Activated CD4-positive, alpha-beta memory T cell treated with anti-CD3 and anti-CD28 coated beads, Interleukin-2, amount 10 ng/mL, durations not matched to agents 7 days and 5 days (primary cell): ENCODE data around the gene IRS1. TPM values are rescaled to one million over a fixed set of nuclear protein-coding genes. Genes with fewer than 3 reads are reported as not detected.
"Not testable (repeated sequence)": the region's sequence is repeated elsewhere in the genome, so short reads cannot be mapped to it uniquely, and the experiment has no call there.

Experiments
- CTCF ChIA-PET: fragments of 350-600 bp; sonication (Branson Sonifier 250); formaldehyde crosslinking; loops from one replicate; lab custom pipeline; 2021; ENCODE audit warnings: antibody characterized with exemption, inconsistent platforms; lab: Charles Lee
- POLR2A ChIA-PET: fragments of 350-600 bp; sonication (Branson Sonifier 250); formaldehyde crosslinking; loops from one replicate; lab custom pipeline; 2021; ENCODE audit warnings: antibody characterized with exemption; lab: Charles Lee
- DNase-seq: peaks from one replicate; pipeline ENCODE4 v3.0.0-alpha.2; 2020
- H3K27ac Mint-ChIP-seq: one replicate; pipeline ENCODE4 v1.8.0; 2021; ENCODE audit warnings: mild to moderate bottlenecking, mixed read lengths
- H3K27me3 Mint-ChIP-seq: one replicate; pipeline ENCODE4 v1.8.0; 2021; ENCODE audit warnings: mixed read lengths
- H3K36me3 Mint-ChIP-seq: one replicate; pipeline ENCODE4 v1.8.0; 2021; ENCODE audit warnings: low read depth, mixed read lengths
- H3K4me1 Mint-ChIP-seq: one replicate; pipeline ENCODE4 v1.8.0; 2021; ENCODE audit warnings: mixed read lengths
- H3K4me3 Mint-ChIP-seq: one replicate; pipeline ENCODE4 v1.8.0; 2021; ENCODE audit warnings: mild to moderate bottlenecking, mixed read lengths
- H3K9me3 Mint-ChIP-seq: one replicate; pipeline ENCODE4 v1.8.0; 2021; ENCODE audit warnings: mixed read lengths
- total RNA-seq, 2 experiments: library from RNA; stranded (reverse); gene quantifications; one replicate each; pipeline ENCODE4 v1.2.3, GENCODE V29; 2021

Gene IRS1
- total RNA-seq, 2 experiments from 2014 or later = 7.2 to 7.4 TPM

GRCh38 chr2:226836548-226836885 lies 36.9 kb upstream of the IRS1 start:
- peaks cover 61% of the 10 kb centered on the region for H3K4me1 Mint-ChIP-seq

GRCh38 chr2:226835796-226836547 lies 36.4 kb upstream of the IRS1 start, which contains the start of gene RHBDD1:
Gene RHBDD1 (plus strand): TSS chr2:226836054. CDS start chr2:226864694, 28,640 bp downstream.
- Mint-ChIP-seq H3K36me3 (peaks cover 48% of the 10 kb centered on the region), H3K9me3 (no peaks in the 10 kb centered on the region), H3K27me3 (no peaks in the 10 kb centered on the region), H3K27ac (peak within 1 kb of the TSS; percentile 100), H3K4me3 (peak within 1 kb of the TSS; percentile 97), H3K4me1 (peaks cover 60% of the 10 kb centered on the region)
- DNase-seq = peak; percentile 96
- POLR2A ChIA-PET = interaction anchor here (0.9 to 3.2 kb wide), 19 partner anchors 10 to 1909 kb away, joined by 3 to 49 read pairs (median 6); partner anchors contain the start of genes DOCK10 and IRS1
- CTCF ChIA-PET = interaction anchor here (1.2 to 7.6 kb wide), 4 partner anchors 10 to 44 kb away, joined by 3 to 60 read pairs (median 4); partner anchors contain the start of gene IRS1

More at GRCh38 chr2:226836548-226836885, 36.9 kb upstream of the IRS1 start:
- DNase-seq = no peak
- H3K27me3 Mint-ChIP-seq = no peaks in the 10 kb centered on the region
- CTCF ChIA-PET = interaction anchor here (7.6 kb wide), 1 partner anchor 36 kb away, joined by 60 read pairs; the partner anchor contains the start of gene IRS1
- peak overlapping the region; percentile 100 for H3K27ac Mint-ChIP-seq
- peak overlapping the region; percentile 97 for H3K4me3 Mint-ChIP-seq
- peaks cover 48% of the 10 kb centered on the region for H3K36me3 Mint-ChIP-seq
- POLR2A ChIA-PET = interaction anchor here (0.9 to 3.2 kb wide), 13 partner anchors 9 to 1909 kb away, joined by 3 to 49 read pairs (median 8); partner anchors contain the start of gene IRS1
- no peaks in the 10 kb centered on the region for H3K9me3 Mint-ChIP-seq

GRCh38 chr2:226835420-226835795 lies 35.8 kb upstream of the IRS1 start:
- peak overlapping the region; percentile 97 for H3K4me3 Mint-ChIP-seq
- DNase-seq = no peak
- CTCF ChIA-PET = interaction anchor here (1.2 to 7.6 kb wide), 6 partner anchors 10 to 150 kb away, joined by 3 to 60 read pairs (median 4); partner anchors contain the start of gene IRS1
- peak overlapping the region; percentile 100 for H3K27ac Mint-ChIP-seq
- peaks cover 59% of the 10 kb centered on the region for H3K4me1 Mint-ChIP-seq
- POLR2A ChIA-PET = interaction anchor here (0.6 to 3.2 kb wide), 19 partner anchors 9 to 1908 kb away, joined by 3 to 49 read pairs (median 6); partner anchors contain the start of genes DOCK10 and IRS1
- peaks cover 49% of the 10 kb centered on the region for H3K36me3 Mint-ChIP-seq
- no peaks in the 10 kb centered on the region for H3K9me3 Mint-ChIP-seq
- H3K27me3 Mint-ChIP-seq = no peaks in the 10 kb centered on the region

- peak overlapping the region; percentile 100 for H3K27ac Mint-ChIP-seq
- CTCF ChIA-PET = interaction anchor here (1.2 to 7.6 kb wide), 6 partner anchors 9 to 151 kb away, joined by 3 to 60 read pairs (median 4); partner anchors contain the start of gene IRS1
These were observed 35.3 kb upstream of the IRS1 start for GRCh38 chr2:226834880-226835279.

DNA sequence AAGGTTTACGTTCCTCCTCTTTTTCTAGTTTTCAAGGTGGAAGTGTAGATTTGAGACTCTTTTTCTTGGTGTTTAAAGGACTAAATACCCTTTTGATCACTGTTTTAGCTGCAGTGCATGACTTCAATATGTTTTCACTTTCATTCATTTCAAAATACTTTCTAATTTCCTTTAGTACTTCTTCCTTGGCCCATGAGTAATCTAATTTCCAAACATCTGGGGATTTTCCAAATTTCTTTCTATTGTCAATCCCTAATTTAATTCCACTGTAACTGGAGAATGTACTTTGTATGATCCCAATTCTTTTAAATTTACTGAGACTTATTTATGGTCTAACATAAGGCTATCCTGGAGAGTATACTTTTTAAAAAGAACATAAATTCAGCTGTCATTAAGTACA lies 32.4 kb upstream of the IRS1 start:
- no peak for DNase-seq
- H3K4me1 Mint-ChIP-seq = peaks cover 28% of the 10 kb centered on the region
- no peaks in the 10 kb centered on the region for H3K9me3 Mint-ChIP-seq
- ChIA-PET POLR2A (no interaction called here), CTCF (no interaction called here)
- no peak overlapping the region for H3K4me3 Mint-ChIP-seq
- H3K27me3 Mint-ChIP-seq = no peaks in the 10 kb centered on the region
- no peak overlapping the region for H3K27ac Mint-ChIP-seq
- H3K36me3 Mint-ChIP-seq = peaks cover 30% of the 10 kb centered on the region

More at GRCh38 chr2:226834880-226835279, 35.3 kb upstream of the IRS1 start:
- not testable (repeated sequence) for H3K27me3 Mint-ChIP-seq, DNase-seq, H3K9me3 Mint-ChIP-seq
- Mint-ChIP-seq H3K4me3 (peak overlapping the region; percentile 97), H3K36me3 (peaks cover 44% of the 10 kb centered on the region), H3K4me1 (peaks cover 53% of the 10 kb centered on the region)
- POLR2A ChIA-PET = interaction anchor here (0.6 to 3.2 kb wide), 15 partner anchors 9 to 1792 kb away, joined by 3 to 49 read pairs (median 6); partner anchors contain the start of genes DOCK10 and IRS1

- H3K27ac Mint-ChIP-seq = no peak overlapping the region
- H3K9me3 Mint-ChIP-seq = no peaks in the 10 kb centered on the region
- CTCF ChIA-PET = no interaction called here
- POLR2A ChIA-PET = no interaction called here
- DNase-seq = no peak
- no peak overlapping the region for H3K4me3 Mint-ChIP-seq
- no peaks in the 10 kb centered on the region for H3K27me3 Mint-ChIP-seq
- peaks cover 22% of the 10 kb centered on the region for H3K36me3 Mint-ChIP-seq
- H3K4me1 Mint-ChIP-seq = peaks cover 25% of the 10 kb centered on the region
These were observed 31.6 kb upstream of the IRS1 start for GRCh38 chr2:226831266-226831665.

DNA sequence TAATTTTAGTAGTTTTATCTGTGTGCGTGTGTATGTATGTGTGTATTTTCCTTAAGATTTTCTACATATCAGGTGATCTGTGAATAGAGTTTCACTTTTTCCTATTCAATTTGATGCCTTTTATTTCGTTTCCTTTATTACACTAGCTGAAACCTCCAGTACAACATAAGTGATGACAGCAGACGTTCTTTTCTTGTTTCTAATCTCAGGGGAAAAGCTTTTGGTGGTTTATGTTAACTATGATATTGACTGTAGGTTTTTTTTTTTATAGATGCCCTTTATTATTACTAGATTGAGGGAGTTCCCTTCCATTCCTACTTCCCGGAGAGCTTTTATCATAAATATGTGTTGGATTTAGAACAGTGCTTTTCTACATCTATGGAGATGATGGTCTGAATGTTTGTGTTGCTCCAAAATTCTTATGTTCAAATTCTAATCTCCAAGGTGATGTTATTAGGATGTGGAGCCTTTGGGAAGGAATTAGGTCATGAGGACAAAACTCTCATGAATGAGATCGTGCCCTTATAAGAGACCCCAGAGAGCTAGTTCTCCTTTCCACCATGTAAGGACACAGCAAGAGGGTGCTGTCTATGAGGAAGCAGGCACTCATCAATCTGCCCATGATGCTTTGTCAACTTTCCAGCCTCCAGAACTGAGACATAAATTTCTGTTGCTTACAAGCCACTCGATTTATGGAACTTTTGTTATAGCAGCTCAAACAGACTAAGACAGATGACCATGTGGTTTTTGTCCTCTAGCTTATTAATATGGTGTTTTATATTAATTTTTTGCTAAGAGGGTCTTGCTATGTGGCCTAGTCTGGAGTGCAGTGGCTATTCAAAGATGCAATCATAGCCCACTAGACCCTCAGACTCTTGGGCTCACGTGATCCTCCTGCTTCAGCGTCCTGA lies 30.4 kb upstream of the IRS1 start:
- Mint-ChIP-seq H3K4me3 (no peak overlapping the region), H3K27ac (no peak overlapping the region), H3K4me1 (peaks cover 21% of the 10 kb centered on the region), H3K27me3 (no peaks in the 10 kb centered on the region), H3K36me3 (peaks cover 21% of the 10 kb centered on the region), H3K9me3 (no peaks in the 10 kb centered on the region)
- ChIA-PET POLR2A (no interaction called here), CTCF (interaction anchor here (1.1 to 1.5 kb wide), 4 partner anchors 28 to 941 kb away, joined by 3 to 6 read pairs (median 4); partner anchors contain the start of gene IRS1)
- DNase-seq = no peak

GRCh38 chr2:226828191-226828590 lies 28.6 kb upstream of the IRS1 start:
- CTCF ChIA-PET = interaction anchor here (0.5 kb wide), 1 partner anchor 1160 kb away, joined by 5 read pairs; no protein-coding TSS in a partner anchor
- Mint-ChIP-seq H3K36me3 (peaks cover 16% of the 10 kb centered on the region), H3K4me3 (no peak overlapping the region), H3K9me3 (no peaks in the 10 kb centered on the region), H3K27ac (no peak overlapping the region), H3K4me1 (peaks cover 7% of the 10 kb centered on the region), H3K27me3 (no peaks in the 10 kb centered on the region)
- POLR2A ChIA-PET = no interaction called here
- no peak for DNase-seq

- no peaks in the 10 kb centered on the region for H3K9me3 Mint-ChIP-seq
- ChIA-PET POLR2A (interaction anchor here (1.7 kb wide), 1 partner anchor 11 kb away, joined by 8 read pairs; the partner anchor contains the start of gene RHBDD1), CTCF (no interaction called here)
- H3K4me3 Mint-ChIP-seq = no peak overlapping the region
- H3K27me3 Mint-ChIP-seq = no peaks in the 10 kb centered on the region
- DNase-seq = no peak
- no peaks in the 10 kb centered on the region for H3K36me3 Mint-ChIP-seq
- H3K27ac Mint-ChIP-seq = no peak overlapping the region
- no peaks in the 10 kb centered on the region for H3K4me1 Mint-ChIP-seq
These were observed 25.4 kb upstream of the IRS1 start for GRCh38 chr2:226825056-226825455.

- H3K36me3 Mint-ChIP-seq = no peaks in the 10 kb centered on the region
- DNase-seq = no peak
- peaks cover 11% of the 10 kb centered on the region for H3K27me3 Mint-ChIP-seq
- no peak overlapping the region for H3K27ac Mint-ChIP-seq
- CTCF ChIA-PET = no interaction called here
- no peak overlapping the region for H3K4me3 Mint-ChIP-seq
- no peaks in the 10 kb centered on the region for H3K9me3 Mint-ChIP-seq
- H3K4me1 Mint-ChIP-seq = no peaks in the 10 kb centered on the region
- POLR2A ChIA-PET = no interaction called here
These were observed 19.3 kb upstream of the IRS1 start for GRCh38 chr2:226818930-226819329.

- Mint-ChIP-seq H3K27ac (no peak overlapping the region), H3K36me3 (no peaks in the 10 kb centered on the region), H3K4me1 (no peaks in the 10 kb centered on the region), H3K27me3 (peaks cover 26% of the 10 kb centered on the region), H3K4me3 (no peak overlapping the region), H3K9me3 (no peaks in the 10 kb centered on the region)
- no peak for DNase-seq
- ChIA-PET CTCF (interaction anchor here (3.3 kb wide), 1 partner anchor 11 kb away, joined by 13 read pairs; no protein-coding TSS in a partner anchor), POLR2A (no interaction called here)
These were observed 13.6 kb upstream of the IRS1 start for GRCh38 chr2:226813148-226813701.

GRCh38 chr2:226803410-226803809 lies 3.8 kb upstream of the IRS1 start:
- Mint-ChIP-seq H3K4me1 (peaks cover 17% of the 10 kb centered on the region), H3K4me3 (no peak overlapping the region), H3K36me3 (no peaks in the 10 kb centered on the region), H3K9me3 (no peaks in the 10 kb centered on the region), H3K27me3 (peaks cover 33% of the 10 kb centered on the region), H3K27ac (no peak overlapping the region)
- no peak for DNase-seq
- ChIA-PET POLR2A (interaction anchor here (1.3 kb wide), 1 partner anchor 9 kb away, joined by 3 read pairs; no protein-coding TSS in a partner anchor), CTCF (interaction anchor here (1.0 to 6.3 kb wide), 13 partner anchors 13 to 1138 kb away, joined by 3 to 60 read pairs (median 7); partner anchors contain the start of gene RHBDD1)
